Endodermal cell (in vitro differentiated cells): ENCODE data around the gene ERCC5. TPM values are rescaled to one million over a fixed set of nuclear protein-coding genes. Genes with fewer than 3 reads are reported as not detected.

ENCODE experiments used
- DNase-seq: peaks from one replicate; pipeline ENCODE4 v3.0.0-alpha.2; 2017
- H3K27ac ChIP-seq: 2 replicates; pipeline ENCODE4 v1.5.1; 2013; ENCODE audit warnings: mild to moderate bottlenecking, low read depth, low read length, moderate library complexity
- H3K27me3 ChIP-seq: 2 replicates; pipeline ENCODE4 v1.6.1; 2013; ENCODE audit warnings: mild to moderate bottlenecking, low read length, moderate library complexity; ENCODE audit not compliant: insufficient read depth, control insufficient read depth, poor library complexity, severe bottlenecking
- H3K36me3 ChIP-seq: 2 replicates; pipeline ENCODE4 v1.7.0; 2013; ENCODE audit warnings: mild to moderate bottlenecking, low read length, moderate library complexity; ENCODE audit not compliant: control insufficient read depth, insufficient read depth
- H3K4me1 ChIP-seq: one replicate; pipeline ENCODE4 v1.7.0; 2013; ENCODE audit warnings: low read length; ENCODE audit not compliant: control insufficient read depth, insufficient read depth
- H3K4me3 ChIP-seq: 2 replicates; pipeline ENCODE4 v1.5.1; 2013; ENCODE audit warnings: mild to moderate bottlenecking, low read length, moderate library complexity
- H3K9ac ChIP-seq: 2 replicates; pipeline ENCODE4 v1.6.1; 2013; ENCODE audit warnings: mild to moderate bottlenecking, low read length, moderate library complexity; ENCODE audit not compliant: poor library complexity, severe bottlenecking; ENCODE audit errors: extremely low read depth
- H3K9me3 ChIP-seq: 2 replicates; pipeline ENCODE4 v1.6.1; 2013; ENCODE audit warnings: mild to moderate bottlenecking, low read length, moderate library complexity; ENCODE audit not compliant: control insufficient read depth
- H3K27ac Mint-ChIP-seq: 2 replicates; pipeline ENCODE4 v1.8.0; 2020; ENCODE audit warnings: mixed read lengths
- H3K27me3 Mint-ChIP-seq: 2 replicates; pipeline ENCODE4 v1.8.0; 2021; ENCODE audit warnings: mild to moderate bottlenecking, mixed read lengths; ENCODE audit not compliant: insufficient read depth
- H3K36me3 Mint-ChIP-seq: 2 replicates; pipeline ENCODE4 v1.8.0; 2020; ENCODE audit warnings: low read depth, mixed read lengths
- H3K4me1 Mint-ChIP-seq: 2 replicates; pipeline ENCODE4 v1.8.0; 2020; ENCODE audit warnings: mixed read lengths
- H3K4me3 Mint-ChIP-seq: 2 replicates; pipeline ENCODE4 v1.8.0; 2020; ENCODE audit warnings: mild to moderate bottlenecking, moderate library complexity, mixed read lengths
- H3K9me3 Mint-ChIP-seq: 2 replicates; pipeline ENCODE4 v1.8.0; 2020; ENCODE audit warnings: mild to moderate bottlenecking, mixed read lengths
- CTCF ChIP-seq: fragments of 200-600 bp; sonication (generic); conservative IDR thresholded peaks from 2 replicates; pipeline ENCODE4 v1.5.0; 2021; ENCODE audit warnings: antibody characterized with exemption, mild to moderate bottlenecking
- WGBS, 2 experiments: methylation state at CpG; one replicate each; pipeline versions ENCODE4 v1.1.5 to v1.1.7; 2013; ENCODE audit warnings: missing lambda C conversion rate in 2 of 2, mixed read lengths in 1 of 2; ENCODE audit not compliant: insufficient coverage in 1 of 2, insufficient read length in 1 of 2; 5-methylcytosine and 5-hydroxymethylcytosine counted together
- total RNA-seq, 2 donors: library from RNA; stranded (reverse); fragmentation: NEBNext Ultra II Directional in 1 of 2; extraction: Animal tissue kit (Norgen Biotek cat#: 25700) in 1 of 2; gene quantifications; 2 replicates in 1 of 2; 3 replicates in 1 of 2; pipeline ENCODE4 v1.2.1, GENCODE V29; 2021

Gene ERCC5
- total RNA-seq, 2 donors from 2014 or later = 22.4 to 26.7 TPM

GRCh38 chr13:102817241-102817640 is 28.6 kb upstream of the ERCC5 start:
- H3K36me3 ChIP-seq = peaks cover 17% of the 10 kb centered on the region
- H3K27ac ChIP-seq = no peak overlapping the region
- no peaks in the 10 kb centered on the region for H3K4me1 ChIP-seq
- 76% methylated on average over 1 of the region's 1 CpG; no CpG with 5 or more reads in 1 of the 2 experiments for WGBS, 2 experiments
- H3K27me3 ChIP-seq = no peaks in the 10 kb centered on the region
- Mint-ChIP-seq H3K9me3 (no peaks in the 10 kb centered on the region), H3K27me3 (no peaks in the 10 kb centered on the region), H3K27ac (no peak overlapping the region), H3K4me1 (no peaks in the 10 kb centered on the region), H3K4me3 (no peak overlapping the region), H3K36me3 (peaks cover 15% of the 10 kb centered on the region)
- no peak for TF ChIP-seq CTCF
- H3K9me3 ChIP-seq = no peaks in the 10 kb centered on the region
- no peak for DNase-seq
- H3K9ac ChIP-seq = no peak overlapping the region
- H3K4me3 ChIP-seq = no peak overlapping the region

GRCh38 chr13:102817907-102818306 is 27.9 kb upstream of the ERCC5 start:
- no peaks in the 10 kb centered on the region for H3K27me3 ChIP-seq
- peaks cover 3% of the 10 kb centered on the region for H3K4me1 Mint-ChIP-seq
- no peaks in the 10 kb centered on the region for H3K9me3 Mint-ChIP-seq
- H3K4me3 ChIP-seq = no peak overlapping the region
- no peaks in the 10 kb centered on the region for H3K9me3 ChIP-seq
- H3K36me3 ChIP-seq = peaks cover 19% of the 10 kb centered on the region
- peak overlapping the region; percentile 22 for H3K27ac Mint-ChIP-seq
- TF ChIP-seq CTCF = no peak
- H3K4me3 Mint-ChIP-seq = no peak overlapping the region
- H3K4me1 ChIP-seq = no peaks in the 10 kb centered on the region
- H3K27ac ChIP-seq = no peak overlapping the region
- H3K9ac ChIP-seq = no peak overlapping the region
- DNase-seq = no peak
- no peaks in the 10 kb centered on the region for H3K27me3 Mint-ChIP-seq
- peaks cover 21% of the 10 kb centered on the region for H3K36me3 Mint-ChIP-seq

- Histone ChIP-seq H3K9ac (no peak overlapping the region), H3K27me3 (no peaks in the 10 kb centered on the region), H3K36me3 (peaks cover 29% of the 10 kb centered on the region), H3K9me3 (peaks cover 7% of the 10 kb centered on the region), H3K4me3 (no peak overlapping the region), H3K4me1 (no peaks in the 10 kb centered on the region), H3K27ac (no peak overlapping the region)
- DNase-seq = peak; percentile 65
- no peak overlapping the region for H3K4me3 Mint-ChIP-seq
- peaks cover 3% of the 10 kb centered on the region for H3K9me3 Mint-ChIP-seq
- TF ChIP-seq CTCF = no peak
- no peaks in the 10 kb centered on the region for H3K27me3 Mint-ChIP-seq
- H3K27ac Mint-ChIP-seq = no peak overlapping the region
- WGBS, 2 experiments = 84 to 92% methylated on average over 3 to 4 of the region's 4 CpGs
- H3K4me1 Mint-ChIP-seq = peaks cover 3% of the 10 kb centered on the region
- peaks cover 31% of the 10 kb centered on the region for H3K36me3 Mint-ChIP-seq
Observed at GRCh38 chr13:102825400-102825799, 20.4 kb upstream of the ERCC5 start.
